ENCODE results near the gene DENND6B. TPM values are rescaled to one million over a fixed set of nuclear protein-coding genes. Genes with fewer than 3 reads are reported as not detected.

Gene DENND6B
- polyA plus RNA-seq, 1 experiment, result 8.2 TPM

- no peak for TF ChIP-seq CTCF (IDR thresholded peaks at IDR 0.05; ENCODE audit: insufficient read depth, low read depth, low read length)
- H3K4me3 ChIP-seq (ENCODE audit: low read depth, low read length), result no peak overlapping the region
- no peak for DNase-seq (ENCODE audit: low read depth)
- H3K36me3 ChIP-seq (ENCODE audit: control insufficient read depth, insufficient read depth, low read length), result no peaks in the 10 kb centered on the region
- POLR2A ChIA-PET, result no interaction called here
- CTCF ChIA-PET, result interaction anchor here (4.3 kb wide), 1 partner anchor 8 kb away, joined by 23 read pairs; the partner anchor contains the start of gene DENND6B
- H3K27me3 ChIP-seq (ENCODE audit: control insufficient read depth, insufficient read depth, low read length), result no peaks in the 10 kb centered on the region
These were observed 9.1 kb downstream of the DENND6B start for GRCh38 chr22:50317674-50318073.

- ChIA-PET CTCF (interaction anchor here (4.3 kb wide), 1 partner anchor 9 kb away, joined by 23 read pairs; the partner anchor contains the start of gene DENND6B), POLR2A (no interaction called here)
- DNase-seq (ENCODE audit: low read depth), result no peak
- Histone ChIP-seq H3K4me3 (ENCODE audit: low read depth, low read length) (no peak overlapping the region), H3K36me3 (ENCODE audit: control insufficient read depth, insufficient read depth, low read length) (no peaks in the 10 kb centered on the region), H3K27me3 (ENCODE audit: control insufficient read depth, insufficient read depth, low read length) (no peaks in the 10 kb centered on the region)
- TF ChIP-seq CTCF (IDR thresholded peaks at IDR 0.05; ENCODE audit: insufficient read depth, low read depth, low read length), result no peak
These were observed 9.6 kb downstream of the DENND6B start for GRCh38 chr22:50317178-50317577.

GRCh38 chr22:50316114-50317065 lies 10.4 kb downstream of the DENND6B start:
- CTCF ChIA-PET, result interaction anchor here (4.3 kb wide), 1 partner anchor 10 kb away, joined by 23 read pairs; the partner anchor contains the start of gene DENND6B
- DNase-seq (ENCODE audit: low read depth), result no peak
- POLR2A ChIA-PET, result no interaction called here
- Histone ChIP-seq H3K36me3 (ENCODE audit: control insufficient read depth, insufficient read depth, low read length) (peaks cover 2% of the 10 kb centered on the region; the same call in 1 of the 2 replicates), H3K4me3 (ENCODE audit: low read depth, low read length) (no peak overlapping the region), H3K27me3 (ENCODE audit: control insufficient read depth, insufficient read depth, low read length) (no peaks in the 10 kb centered on the region)
- TF ChIP-seq CTCF (IDR thresholded peaks at IDR 0.05; ENCODE audit: insufficient read depth, low read depth, low read length), result no peak

GRCh38 chr22:50315289-50316113 lies 11.3 kb downstream of the DENND6B start:
- CTCF ChIA-PET, result interaction anchor here (4.3 kb wide), 1 partner anchor 11 kb away, joined by 23 read pairs; the partner anchor contains the start of gene DENND6B
- no peaks in the 10 kb centered on the region for H3K27me3 ChIP-seq (ENCODE audit: control insufficient read depth, insufficient read depth, low read length)
- H3K4me3 ChIP-seq (ENCODE audit: low read depth, low read length), result no peak overlapping the region
- POLR2A ChIA-PET, result no interaction called here
- peaks cover 2% of the 10 kb centered on the region; the same call in 1 of the 2 replicates for H3K36me3 ChIP-seq (ENCODE audit: control insufficient read depth, insufficient read depth, low read length)
- DNase-seq (ENCODE audit: low read depth), result no peak
- no peak for TF ChIP-seq CTCF (IDR thresholded peaks at IDR 0.05; ENCODE audit: insufficient read depth, low read depth, low read length)
